H9 (cell line): ENCODE measurements around the gene RPP30. TPM values are rescaled to one million over a fixed set of nuclear protein-coding genes. Genes with fewer than 3 reads are reported as not detected.

Experiments used
- DNase-seq: peaks from one replicate; pipeline ENCODE4 v3.0.0-alpha.2; 2017
- H2AFZ ChIP-seq: one replicate; pipeline ENCODE4 v1.6.1; 2013; ENCODE audit warnings: mild to moderate bottlenecking, low read length, control low read depth, moderate library complexity
- H2AK5ac ChIP-seq: 2 replicates; pipeline ENCODE4 v1.6.1; 2013; ENCODE audit warnings: low read length, control low read depth, mixed read lengths; ENCODE audit not compliant: insufficient read length
- H2BK120ac ChIP-seq: one replicate; pipeline ENCODE4 v1.6.1; 2013; ENCODE audit warnings: low read depth, mild to moderate bottlenecking, low read length, control low read depth, inconsistent platforms; ENCODE audit not compliant: poor library complexity, severe bottlenecking
- H2BK12ac ChIP-seq: 2 replicates; pipeline ENCODE4 v1.6.1; 2013; ENCODE audit warnings: low read length, control low read depth, mixed read lengths, low read depth; ENCODE audit not compliant: insufficient read length
- H2BK15ac ChIP-seq: 2 replicates; pipeline ENCODE4 v1.6.1; 2013; ENCODE audit warnings: low read depth, low read length, control low read depth
- H2BK20ac ChIP-seq: one replicate; pipeline ENCODE4 v1.6.1; 2013; ENCODE audit warnings: low read depth, mild to moderate bottlenecking, low read length, control low read depth, inconsistent platforms; ENCODE audit not compliant: poor library complexity, severe bottlenecking
- H2BK5ac ChIP-seq: 2 replicates; pipeline ENCODE4 v1.6.1; 2013; ENCODE audit warnings: low read length, control low read depth, mixed read lengths; ENCODE audit not compliant: insufficient read length
- H3K14ac ChIP-seq: 2 replicates; pipeline ENCODE4 v1.6.1; 2013; ENCODE audit warnings: low read length, control low read depth; ENCODE audit not compliant: insufficient read depth
- H3K18ac ChIP-seq: 2 replicates; pipeline ENCODE4 v1.6.1; 2013; ENCODE audit warnings: low read depth, mild to moderate bottlenecking, mixed read lengths, low read length, control low read depth; ENCODE audit not compliant: insufficient read length
- H3K23ac ChIP-seq: 2 replicates; pipeline ENCODE4 v1.6.1; 2013; ENCODE audit warnings: low read length, control low read depth, mixed read lengths, low read depth; ENCODE audit not compliant: insufficient read length
- H3K23me2 ChIP-seq: 2 replicates; pipeline ENCODE4 v1.6.1; 2013; ENCODE audit warnings: low read depth, mild to moderate bottlenecking, mixed read lengths, low read length, control low read depth; ENCODE audit not compliant: insufficient read length, poor library complexity, severe bottlenecking
- H3K27ac ChIP-seq: 2 replicates; pipeline ENCODE4 v1.5.1; 2013; ENCODE audit warnings: low read length, control low read depth, mixed read lengths, low read depth; ENCODE audit not compliant: insufficient read length
- H3K27me3 ChIP-seq: 2 replicates; pipeline ENCODE4 v1.6.1; 2013; ENCODE audit warnings: low read length, control low read depth, inconsistent platforms; ENCODE audit not compliant: insufficient read depth
- H3K4ac ChIP-seq: 2 replicates; pipeline ENCODE4 v1.6.1; 2013; ENCODE audit warnings: low read depth, mild to moderate bottlenecking, control low read depth, inconsistent platforms, low read length, moderate library complexity
- H3K4me1 ChIP-seq: 2 replicates; pipeline ENCODE4 v1.6.1; 2013; ENCODE audit warnings: low read length, control low read depth, inconsistent platforms; ENCODE audit not compliant: insufficient read depth
- H3K4me2 ChIP-seq: 2 replicates; pipeline ENCODE4 v1.6.1; 2013; ENCODE audit warnings: low read length, control low read depth, mixed read lengths; ENCODE audit not compliant: insufficient read length, insufficient read depth
- H3K56ac ChIP-seq: 2 replicates; pipeline ENCODE4 v1.6.1; 2013; ENCODE audit warnings: low read depth, mild to moderate bottlenecking, mixed read lengths, low read length, control low read depth; ENCODE audit not compliant: insufficient read length
- H3K79me1 ChIP-seq: 2 replicates; pipeline ENCODE4 v1.6.1; 2013; ENCODE audit warnings: low read depth, mild to moderate bottlenecking, moderate library complexity, low read length, control low read depth, inconsistent platforms; ENCODE audit not compliant: insufficient read depth, poor library complexity, severe bottlenecking
- H3K79me2 ChIP-seq: 2 replicates; pipeline ENCODE4 v1.6.1; 2013; ENCODE audit warnings: low read length, control low read depth, inconsistent platforms; ENCODE audit not compliant: insufficient read depth
- H3K9ac ChIP-seq: 2 replicates; pipeline ENCODE4 v1.6.1; 2013; ENCODE audit warnings: low read length, control low read depth, mixed read lengths; ENCODE audit not compliant: insufficient read length; ENCODE audit errors: extremely low read depth
- H3K9me3 ChIP-seq: one replicate; pipeline ENCODE4 v1.6.1; 2013; ENCODE audit warnings: low read depth, low read length, inconsistent platforms; ENCODE audit not compliant: control insufficient read depth
- H3T11ph ChIP-seq: one replicate; pipeline ENCODE4 v1.6.1; 2013; ENCODE audit warnings: mild to moderate bottlenecking, low read length, control low read depth, inconsistent platforms
- H4K20me1 ChIP-seq: one replicate; pipeline ENCODE4 v1.6.1; 2013; ENCODE audit not compliant: control insufficient read depth, insufficient read length, insufficient read depth
- H4K5ac ChIP-seq: 2 replicates; pipeline ENCODE4 v1.6.1; 2013; ENCODE audit warnings: low read depth, mild to moderate bottlenecking, mixed read lengths, low read length, control low read depth; ENCODE audit not compliant: insufficient read length
- H4K8ac ChIP-seq: replicated peaks from 2 replicates; pipeline ENCODE4 v1.6.1; 2013; ENCODE audit warnings: low read length, control low read depth, mixed read lengths, low read depth; ENCODE audit not compliant: insufficient read length
- H4K91ac ChIP-seq: 2 replicates; pipeline ENCODE4 v1.6.1; 2013; ENCODE audit warnings: low read depth, mild to moderate bottlenecking, moderate library complexity, mixed read lengths, low read length, control low read depth; ENCODE audit not compliant: insufficient read length
- H3K27ac Mint-ChIP-seq, 3 experiments: 2 replicates in 2 of 3; 3 replicates in 1 of 3; pipeline ENCODE4 v1.8.0; 2020 to 2021; ENCODE audit warnings: mixed read lengths in 3 of 3, mild to moderate bottlenecking in 1 of 3, moderate library complexity in 1 of 3
- H3K27me3 Mint-ChIP-seq: 2 replicates; pipeline ENCODE4 v1.8.0; 2021; ENCODE audit warnings: low read depth, mild to moderate bottlenecking, moderate library complexity, mixed read lengths
- H3K36me3 Mint-ChIP-seq, 3 experiments: 2 replicates in 2 of 3; 3 replicates in 1 of 3; pipeline ENCODE4 v1.8.0; 2020 to 2021; ENCODE audit warnings: low read depth in 3 of 3, mixed read lengths in 3 of 3; ENCODE audit not compliant: insufficient read depth in 1 of 3
- H3K4me1 Mint-ChIP-seq, 2 experiments: 2 replicates each; pipeline ENCODE4 v1.8.0; 2020; ENCODE audit warnings: mixed read lengths in 2 of 2
- H3K4me3 Mint-ChIP-seq, 2 experiments: 2 replicates in 1 of 2; 3 replicates in 1 of 2; pipeline ENCODE4 v1.8.0; 2020 to 2021; ENCODE audit warnings: mild to moderate bottlenecking in 2 of 2, mixed read lengths in 2 of 2, moderate library complexity in 1 of 2
- H3K9me3 Mint-ChIP-seq, 2 experiments: 2 replicates in 1 of 2; 3 replicates in 1 of 2; pipeline ENCODE4 v1.8.0; 2020; ENCODE audit warnings: mild to moderate bottlenecking in 2 of 2, mixed read lengths in 2 of 2, moderate library complexity in 1 of 2
- CTCF ChIP-seq: fragments of 200-600 bp; sonication (generic); conservative IDR thresholded peaks from 3 replicates; pipeline ENCODE4 v1.8.0; 2021; ENCODE audit warnings: antibody characterized with exemption, mild to moderate bottlenecking
- WGBS: extraction: QIAGEN DNeasy Blood & Tissue Kit; methylation state at CpG from one replicate; pipeline ENCODE4 v1.1.7; 2013; ENCODE audit warnings: missing lambda C conversion rate, low lambda C conversion rate, mixed read lengths; ENCODE audit not compliant: insufficient read length; ENCODE audit errors: extremely low coverage; 5-methylcytosine and 5-hydroxymethylcytosine counted together
- long read RNA-seq: library from polyadenylated mRNA; unstranded; transcript quantifications from one replicate; pipeline ENCODE4 v2.0.0, GENCODE V29; 2020
- total RNA-seq: library from RNA; stranded (reverse); gene quantifications from 2 replicates; pipeline ENCODE4 v1.2.1, GENCODE V29; 2021

The RPP30 gene
- 70.0 and 77.7 TPM in 2 replicates for total RNA-seq
- long read RNA-seq, transcript RPP30-202 (11 exons, 2,589 nt) = major isoform, 85 of 154 reads
- long read RNA-seq, partial matches to known transcripts = 2 of 154 reads
- long read RNA-seq, other reads (novel, unspliced or antisense) = 65 of 154 reads

- no peak within 1 kb of the TSS for H3T11ph ChIP-seq
- DNase-seq = peak; percentile 87
- H2BK20ac ChIP-seq = no peak within 1 kb of the TSS
- H2BK5ac ChIP-seq = no peak within 1 kb of the TSS
- H3K36me3 Mint-ChIP-seq = peaks cover 8 to 25% (median 22%) of the 10 kb centered on the region in 3 experiments; a peak in 6 of 7 replicates
- H3K18ac ChIP-seq = peak within 1 kb of the TSS; percentile 86
- H2BK12ac ChIP-seq = no peak within 1 kb of the TSS
- peak within 1 kb of the TSS; percentile 74 for H4K8ac ChIP-seq
- H4K5ac ChIP-seq = no peak within 1 kb of the TSS
- H3K23ac ChIP-seq = no peak within 1 kb of the TSS
- H3K4ac ChIP-seq = no peak within 1 kb of the TSS
- H3K14ac ChIP-seq = peak within 1 kb of the TSS; percentile 92
- H3K79me2 ChIP-seq = peaks cover 8% of the 10 kb centered on the region; the same call in 1 of the 2 replicates
- H3K9ac ChIP-seq = peak within 1 kb of the TSS; percentile 97
- no peaks in the 10 kb centered on the region for H4K20me1 ChIP-seq
- no peak for TF ChIP-seq CTCF
- peaks cover 17 to 27% of the 10 kb centered on the region in 2 experiments for H3K4me1 Mint-ChIP-seq
- H3K79me1 ChIP-seq = peaks cover 3% of the 10 kb centered on the region
- peak within 1 kb of the TSS; percentile 42 to 98 (median 98); a peak in 6 of 7 replicates for H3K27ac Mint-ChIP-seq
- H3K23me2 ChIP-seq = peaks cover 7% of the 10 kb centered on the region
- H3K27me3 ChIP-seq = no peaks in the 10 kb centered on the region
- H3K27me3 Mint-ChIP-seq = peaks cover 18% of the 10 kb centered on the region
- no peak within 1 kb of the TSS for H2BK120ac ChIP-seq
- H2BK15ac ChIP-seq = no peak within 1 kb of the TSS
- H2AFZ ChIP-seq = peak within 1 kb of the TSS; percentile 99
- WGBS = no CpG with 5 or more reads among the region's 43 CpGs
- H2AK5ac ChIP-seq = no peak within 1 kb of the TSS
- H3K27ac ChIP-seq = peak within 1 kb of the TSS; percentile 2
- no peak within 1 kb of the TSS for H4K91ac ChIP-seq
- H3K9me3 ChIP-seq = no peaks in the 10 kb centered on the region
- peak within 1 kb of the TSS; percentile 67 for H3K56ac ChIP-seq
- peak within 1 kb of the TSS; percentile 91 to 97 for H3K4me3 Mint-ChIP-seq
- peaks cover 11% of the 10 kb centered on the region in 2 experiments for H3K9me3 Mint-ChIP-seq
- H3K4me2 ChIP-seq = peak within 1 kb of the TSS; percentile 99
- H3K4me1 ChIP-seq = peaks cover 2% of the 10 kb centered on the region; the same call in 1 of the 2 replicates
Observed at GRCh38 chr10:90871766-90872647, at the start of gene RPP30. Gene RPP30 (plus strand): TSS chr10:90871974. CDS start chr10:90871987, 13 bp downstream.
